ENCODE results near the gene SNX19. TPM values are rescaled to one million over a fixed set of nuclear protein-coding genes. Genes with fewer than 3 reads are reported as not detected.
"Not testable (repeated sequence)": the region's sequence is repeated elsewhere in the genome, so short reads cannot be mapped to it uniquely, and the experiment has no call there.

SNX19 gene
- total RNA-seq, 6 donors from 2014 or later, result 46.4 to 112 (median 80.0) TPM

- Histone ChIP-seq H3K27ac (no peak overlapping the region), H3K36me3 (no peaks in the 10 kb centered on the region), H3K4me1 (no peaks in the 10 kb centered on the region), H3K4me3 (no peak overlapping the region), H3K9me3 (no peaks in the 10 kb centered on the region), H3K27me3 (no peaks in the 10 kb centered on the region)
- DNase-seq (no peak), ATAC-seq (ENCODE audit: low FRiP score in 2 of 2) (no peak)
- no peak for TF ChIP-seq EP300 (IDR thresholded peaks at IDR 0.05)
- no peak for TF ChIP-seq POLR2A (IDR thresholded peaks at IDR 0.05)
- TF ChIP-seq POLR2AphosphoS5 (IDR thresholded peaks at IDR 0.05), result no peak
- no peak for TF ChIP-seq CTCF (IDR thresholded peaks at IDR 0.05)
- WGBS, 2 donors, result 66 to 78% methylated on average over 3 of the region's 3 CpGs
Measured at GRCh38 chr11:130947058-130947457, 30.8 kb upstream of the SNX19 start.

- H3K27me3 ChIP-seq, result no peaks in the 10 kb centered on the region
- no peaks in the 10 kb centered on the region for H3K9me3 ChIP-seq
- no peaks in the 10 kb centered on the region for H3K36me3 ChIP-seq
- ATAC-seq (ENCODE audit: low FRiP score in 2 of 2), result peak; percentile 49 to 88
- no peaks in the 10 kb centered on the region for H3K4me1 ChIP-seq
- WGBS, 2 donors, result 79 to 80% methylated on average over 9 of the region's 9 CpGs
- no peak overlapping the region for H3K27ac ChIP-seq
- no peak overlapping the region for H3K4me3 ChIP-seq
- no peak for DNase-seq
- TF ChIP-seq EP300 (IDR thresholded peaks at IDR 0.05), result no peak
Measured at GRCh38 chr11:130945896-130946295, 29.6 kb upstream of the SNX19 start.

- no peak overlapping the region for H3K27ac ChIP-seq
- no peaks in the 10 kb centered on the region for H3K27me3 ChIP-seq
- no peaks in the 10 kb centered on the region for H3K9me3 ChIP-seq
- no peaks in the 10 kb centered on the region for H3K36me3 ChIP-seq
- DNase-seq, result no peak
- no peaks in the 10 kb centered on the region for H3K4me1 ChIP-seq
- TF ChIP-seq EP300 (IDR thresholded peaks at IDR 0.05) (no peak), POLR2AphosphoS5 (IDR thresholded peaks at IDR 0.05) (no peak), CTCF (IDR thresholded peaks at IDR 0.05) (no peak), POLR2A (IDR thresholded peaks at IDR 0.05) (no peak)
- no peak overlapping the region for H3K4me3 ChIP-seq
- no peak for ATAC-seq (ENCODE audit: low FRiP score in 2 of 2)
- WGBS, 2 donors, result 70 to 73% methylated on average over 1 of the region's 1 CpG
Measured at GRCh38 chr11:130940706-130941105, 24.4 kb upstream of the SNX19 start.

- Histone ChIP-seq H3K9me3 (no peaks in the 10 kb centered on the region), H3K36me3 (no peaks in the 10 kb centered on the region), H3K4me3 (no peak overlapping the region), H3K27ac (no peak overlapping the region), H3K27me3 (no peaks in the 10 kb centered on the region), H3K4me1 (no peaks in the 10 kb centered on the region)
- DNase-seq, result no peak
- WGBS, 2 donors, result 66 to 78% methylated on average over 2 of the region's 2 CpGs
- TF ChIP-seq POLR2A (IDR thresholded peaks at IDR 0.05) (no peak), EP300 (IDR thresholded peaks at IDR 0.05) (no peak), POLR2AphosphoS5 (IDR thresholded peaks at IDR 0.05) (no peak)
- ATAC-seq (ENCODE audit: low FRiP score in 2 of 2), result no peak
Measured at GRCh38 chr11:130937051-130937450, 20.8 kb upstream of the SNX19 start.

GRCh38 chr11:130932086-130932712, 15.9 kb upstream of the SNX19 start:
- ATAC-seq (ENCODE audit: low FRiP score in 2 of 2) (no peak), DNase-seq (no peak)
- Histone ChIP-seq H3K36me3 (no peaks in the 10 kb centered on the region), H3K4me1 (no peaks in the 10 kb centered on the region), H3K4me3 (no peak overlapping the region), H3K9me3 (no peaks in the 10 kb centered on the region), H3K27me3 (no peaks in the 10 kb centered on the region), H3K27ac (no peak overlapping the region)
- WGBS, 2 donors, result 85 to 93% methylated on average over 5 of the region's 5 CpGs
- TF ChIP-seq POLR2AphosphoS5 (IDR thresholded peaks at IDR 0.05) (no peak), POLR2A (IDR thresholded peaks at IDR 0.05) (no peak), CTCF (IDR thresholded peaks at IDR 0.05) (no peak), EP300 (IDR thresholded peaks at IDR 0.05) (no peak)

GRCh38 chr11:130924750-130925149, 8.5 kb upstream of the SNX19 start:
- Histone ChIP-seq H3K4me3 (no peak overlapping the region), H3K27ac (no peak overlapping the region), H3K9me3 (no peaks in the 10 kb centered on the region), H3K36me3 (no peaks in the 10 kb centered on the region), H3K4me1 (no peaks in the 10 kb centered on the region), H3K27me3 (no peaks in the 10 kb centered on the region)
- TF ChIP-seq POLR2A (IDR thresholded peaks at IDR 0.05) (no peak), EP300 (IDR thresholded peaks at IDR 0.05) (no peak), POLR2AphosphoS5 (IDR thresholded peaks at IDR 0.05) (no peak), CTCF (IDR thresholded peaks at IDR 0.05) (no peak)
- ATAC-seq (ENCODE audit: low FRiP score in 2 of 2) (no peak), DNase-seq (no peak)
- WGBS, 2 donors, result 42 to 44% methylated on average over 3 of the region's 3 CpGs

- H3K27me3 ChIP-seq; DNase-seq; H3K4me3 ChIP-seq; H3K27ac ChIP-seq; H3K36me3 ChIP-seq; H3K9me3 ChIP-seq; ATAC-seq (ENCODE audit: low FRiP score in 2 of 2); H3K4me1 ChIP-seq: not testable (repeated sequence)
- 69 to 77% methylated on average over 4 to 5 of the region's 5 CpGs for WGBS, 2 donors
Measured at GRCh38 chr11:130920612-130921011, 4.3 kb upstream of the SNX19 start.
